CD4-positive, alpha-beta T cell treated with Interleukin-4 for 1 hour (primary cell): ENCODE measurements around the gene PSEN2.
A peak's percentile ranks its signal among the peaks of the same experiment; 100 is the strongest.
"Not testable (repeated sequence)": the region's sequence is repeated elsewhere in the genome, so short reads cannot be mapped to it uniquely, and the experiment has no call there.

Experiments
- DNase-seq, 2 donors: peaks; one replicate each; pipeline ENCODE4 v3.0.0-alpha.2; 2020 to 2022

The PSEN2 gene

DNA sequence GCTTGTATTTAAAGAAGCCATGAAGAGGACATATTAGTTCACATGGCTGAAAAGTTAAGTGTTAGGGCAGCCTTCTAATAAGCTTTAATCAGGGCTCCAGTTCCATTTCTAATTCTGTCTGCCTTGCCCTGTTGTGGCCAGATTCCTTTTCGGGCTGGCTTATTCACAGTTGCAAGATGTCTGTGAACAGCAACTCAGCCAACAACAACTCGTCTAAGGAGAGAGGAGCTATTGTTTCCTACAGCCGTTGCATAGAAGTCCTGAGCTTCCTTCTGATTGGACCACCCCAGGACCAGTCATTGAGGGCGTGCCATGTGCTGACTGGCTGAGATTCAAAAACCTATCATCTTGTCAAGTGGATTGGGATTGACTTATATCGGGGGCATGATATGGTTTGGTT, 51.1 kb downstream of the PSEN2 start:
- DNase-seq, result no peak

DNA sequence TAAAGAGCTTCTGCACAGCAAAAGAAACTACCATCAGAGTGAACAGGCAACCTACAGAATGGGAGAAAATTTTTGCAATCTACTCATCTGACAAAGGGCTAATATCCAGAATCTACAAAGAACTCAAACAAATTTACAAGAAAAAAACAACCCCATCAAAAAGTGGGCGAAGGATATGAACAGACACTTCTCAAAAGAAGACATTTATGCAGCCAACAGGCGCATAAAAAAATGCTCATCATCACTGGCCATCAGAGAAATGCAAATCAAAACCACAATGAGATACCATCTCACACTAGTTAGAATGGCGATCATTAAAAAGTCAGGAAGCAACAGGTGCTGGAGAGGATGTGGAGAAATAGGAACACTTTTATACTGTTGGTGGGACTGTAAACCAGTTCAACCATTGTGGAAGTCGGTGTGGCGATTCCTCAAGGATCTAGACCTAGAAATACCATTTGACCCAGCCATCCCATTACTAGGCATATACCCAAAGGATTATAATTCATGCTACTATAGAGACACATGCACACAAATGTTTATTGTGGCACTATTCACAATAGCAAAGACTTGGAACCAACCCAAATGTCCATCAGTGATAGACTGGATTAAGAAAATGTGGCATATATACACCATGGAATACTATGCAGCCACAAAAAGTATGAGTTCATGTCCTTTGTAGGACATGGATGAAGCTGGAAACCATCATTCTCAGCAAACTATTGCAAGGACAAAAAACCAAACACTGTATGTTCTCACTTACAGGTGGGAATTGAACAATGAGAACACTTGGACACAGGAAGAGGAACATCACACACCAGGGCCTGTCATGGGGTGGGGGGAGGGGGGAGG, 59.1 kb downstream of the PSEN2 start:
- DNase-seq, result not testable (repeated sequence)

DNA sequence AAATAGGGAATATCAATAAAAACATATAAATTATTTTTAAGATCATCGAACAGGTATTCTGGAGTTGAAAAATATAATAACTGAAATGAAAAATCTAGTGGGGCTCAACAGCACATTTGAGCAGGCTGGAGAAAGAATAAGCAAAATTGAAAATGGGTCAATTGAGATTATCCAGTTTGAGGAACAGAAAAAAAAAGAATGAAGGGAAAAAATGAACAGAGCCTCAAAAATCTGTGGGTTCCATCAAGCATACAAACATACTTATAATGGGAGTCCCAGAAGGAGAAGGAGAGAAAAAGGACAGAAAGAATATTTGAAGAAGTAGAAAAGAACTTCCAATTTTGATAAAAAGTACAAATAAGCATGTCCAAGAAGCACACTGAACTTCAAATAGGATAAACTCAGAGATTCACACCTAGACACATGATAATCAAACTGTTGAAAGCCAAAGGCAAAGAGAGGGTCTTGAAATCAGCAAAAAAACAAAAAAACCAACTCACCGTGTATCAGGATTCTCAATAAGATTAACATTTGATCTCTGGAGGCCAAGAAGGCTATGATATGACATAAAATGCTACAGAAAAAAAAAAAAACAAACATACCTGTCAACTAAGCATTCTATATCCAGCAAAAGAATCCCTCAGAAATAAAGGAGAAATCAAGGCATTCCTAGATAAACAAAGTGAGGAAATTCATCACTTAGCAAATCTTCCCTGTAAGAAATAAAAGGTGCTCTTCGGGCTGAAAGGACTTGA, 64.2 kb downstream of the PSEN2 start:
- no peak for DNase-seq

DNA sequence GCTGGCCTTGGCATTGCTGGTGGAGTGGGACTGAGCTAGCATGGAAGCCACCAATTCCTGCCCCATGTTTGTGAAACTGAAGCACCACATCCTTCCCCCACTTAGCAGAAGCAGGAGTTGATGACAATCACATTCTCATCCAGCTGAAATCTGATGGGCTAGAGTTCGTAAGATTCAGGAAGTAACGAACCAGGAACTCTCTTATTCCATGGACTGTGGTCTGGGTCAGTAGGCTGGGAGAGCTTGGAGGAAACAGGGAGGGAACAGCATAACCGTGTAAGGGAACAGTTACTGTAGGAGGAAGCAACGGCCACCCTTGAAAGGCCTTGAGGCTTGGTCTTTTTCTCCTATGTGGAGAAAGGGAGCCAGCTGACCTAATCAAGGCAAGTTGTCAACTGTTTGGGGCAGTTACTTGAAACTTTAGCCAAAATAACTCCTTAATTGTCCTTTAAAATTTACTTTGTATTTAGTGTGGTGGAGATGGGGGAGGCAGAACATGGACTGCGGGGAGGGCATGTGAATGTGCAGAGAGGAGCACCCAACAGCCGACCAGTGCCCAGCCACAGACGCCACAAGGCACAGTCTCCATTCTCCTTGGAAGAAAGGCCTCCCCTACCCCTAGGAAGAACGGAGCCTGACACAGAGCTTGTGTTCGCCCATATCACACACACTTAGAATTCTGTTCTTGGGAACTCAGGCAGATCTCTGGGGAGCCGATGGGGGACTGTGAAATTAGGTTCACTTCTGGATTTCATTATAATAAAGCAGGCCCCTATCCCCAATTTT, 67.7 kb downstream of the PSEN2 start:
- DNase-seq, result no peak

DNA sequence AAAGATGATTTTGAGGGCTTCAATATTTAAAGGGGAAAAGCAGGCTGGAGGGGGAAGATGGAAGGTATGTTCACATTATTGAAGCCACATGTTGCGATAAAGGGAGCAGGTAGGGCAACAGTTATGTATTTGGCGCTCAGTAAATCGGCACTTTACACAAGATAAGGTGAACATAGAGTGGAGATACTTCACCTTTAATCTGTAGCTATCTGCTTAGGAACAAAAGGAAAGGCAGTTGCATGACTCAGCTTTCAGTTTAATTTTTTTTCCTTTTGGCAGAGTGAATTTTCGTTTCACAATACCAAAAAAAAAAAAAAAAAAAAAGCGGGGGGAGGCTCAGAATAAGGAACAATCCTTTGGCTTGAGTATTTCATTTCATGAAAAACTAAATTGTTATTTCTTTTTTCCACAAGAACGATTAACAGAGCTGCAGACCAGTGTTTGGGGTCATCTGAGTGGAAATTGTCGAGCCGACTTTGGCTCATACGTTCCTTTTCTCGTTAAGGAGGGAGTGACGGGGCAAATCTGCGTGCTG, 68.6 kb downstream of the PSEN2 start:
- DNase-seq, result peak in 1 of 2 donors; percentile 38

DNA sequence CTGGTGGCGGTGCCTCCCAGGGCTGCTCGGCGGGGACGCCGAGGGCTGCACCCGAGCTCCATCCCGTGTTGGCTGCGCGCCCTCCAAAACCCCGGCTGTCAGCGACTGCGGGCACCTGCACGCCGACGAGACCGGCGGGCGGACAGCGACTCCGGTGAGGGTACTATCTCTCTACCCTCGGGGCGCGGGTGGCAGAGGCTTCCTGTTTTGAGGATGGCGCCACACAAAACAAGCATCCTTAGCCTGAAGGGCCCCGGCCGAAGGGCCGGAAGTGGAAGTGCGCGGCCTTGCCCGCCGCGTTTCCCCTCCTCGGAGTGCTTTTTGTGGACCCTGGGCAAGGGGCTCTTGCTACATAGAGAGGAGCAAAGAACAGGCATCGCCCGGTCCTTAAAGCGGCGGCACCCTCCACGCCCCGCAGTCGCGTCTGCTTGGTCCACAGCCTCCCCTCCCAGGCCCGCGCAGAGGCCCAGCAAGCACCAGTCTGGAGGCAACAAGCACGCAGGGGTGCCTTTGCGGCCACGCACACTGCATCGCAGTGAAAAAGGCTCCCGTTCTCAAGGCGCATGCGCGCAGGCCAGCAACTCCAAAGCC, 69.1 kb downstream of the PSEN2 start:
- DNase-seq, result no peak

DNA sequence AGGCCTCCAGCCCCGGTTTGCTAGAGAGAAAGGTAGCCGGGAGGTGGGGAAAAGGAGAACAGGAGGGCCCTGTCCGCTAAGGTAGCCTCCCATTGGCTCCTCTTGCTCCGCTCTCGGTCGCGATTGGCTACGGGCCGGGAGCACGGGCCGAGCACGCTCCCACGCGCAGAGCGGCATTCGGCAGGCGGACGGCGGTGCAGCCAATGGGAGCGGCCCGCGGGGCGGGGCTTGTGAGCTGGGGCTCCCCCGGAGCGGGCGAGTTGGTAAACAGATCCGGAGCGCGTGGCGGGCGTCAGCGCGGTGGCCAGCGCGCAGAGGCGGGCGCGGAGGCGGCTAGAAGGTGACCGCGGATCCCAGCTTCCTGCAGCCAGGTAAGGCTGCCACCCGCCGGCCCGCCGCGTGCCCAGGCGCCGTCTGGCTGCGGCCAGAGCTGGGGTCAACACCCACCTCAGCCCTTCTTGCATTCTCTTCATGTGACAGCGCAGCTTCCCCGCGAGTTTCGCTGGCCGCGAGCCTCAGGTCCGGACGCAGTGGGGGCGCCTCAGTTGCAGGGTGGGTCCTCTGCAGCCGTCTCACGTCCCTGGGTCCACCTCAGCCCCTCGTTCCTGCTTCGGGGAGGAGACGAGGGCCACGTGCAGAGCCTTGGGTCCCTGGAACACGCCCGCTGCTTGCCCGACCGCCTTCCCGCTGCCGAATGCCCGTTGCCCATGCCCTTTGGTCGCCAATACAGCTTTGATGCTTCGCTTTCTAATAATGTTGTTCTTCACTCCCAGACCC, 69.8 kb downstream of the PSEN2 start, which contains the start of gene COQ8A:
Gene COQ8A (plus strand): TSS at position 266 of the 777 bp plus-strand sequence. CDS start 21,092 bp downstream, outside the sequence.
- DNase-seq, result peak; percentile 99

DNA sequence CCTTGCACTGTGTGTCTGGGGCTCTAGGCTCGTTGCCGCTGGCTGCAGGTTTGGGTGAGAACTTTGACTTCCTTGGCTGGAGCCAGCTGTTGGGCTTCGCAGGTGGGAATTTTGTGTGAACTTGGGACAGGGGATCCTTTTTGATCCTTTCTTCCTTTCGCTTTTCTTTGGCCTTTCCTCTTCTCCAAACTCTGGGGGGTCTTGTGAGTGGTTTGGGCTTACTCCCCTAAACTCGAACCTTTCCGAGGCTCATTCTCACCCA, 70.3 kb downstream of the PSEN2 start:
- no peak for DNase-seq

DNA sequence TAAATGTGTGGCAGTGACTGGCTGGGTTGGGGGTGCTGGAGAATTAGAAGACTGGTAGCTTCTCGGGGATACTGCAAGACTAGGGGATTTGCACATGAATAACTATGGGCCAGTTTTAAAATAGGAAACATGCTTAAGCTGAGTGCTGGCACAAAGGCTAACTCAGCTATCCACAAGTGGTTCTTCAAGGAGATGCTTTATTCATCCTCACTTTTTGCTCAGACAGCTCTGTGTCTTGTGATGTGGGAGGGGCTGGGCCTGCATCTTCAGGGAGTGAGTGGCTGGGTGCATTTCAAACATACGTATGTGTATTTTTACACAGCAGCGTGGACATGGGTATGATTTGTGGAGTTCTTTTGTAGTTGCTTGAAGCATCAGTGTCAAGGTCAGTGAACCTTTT, 72.0 kb downstream of the PSEN2 start:
- DNase-seq, result no peak

DNA sequence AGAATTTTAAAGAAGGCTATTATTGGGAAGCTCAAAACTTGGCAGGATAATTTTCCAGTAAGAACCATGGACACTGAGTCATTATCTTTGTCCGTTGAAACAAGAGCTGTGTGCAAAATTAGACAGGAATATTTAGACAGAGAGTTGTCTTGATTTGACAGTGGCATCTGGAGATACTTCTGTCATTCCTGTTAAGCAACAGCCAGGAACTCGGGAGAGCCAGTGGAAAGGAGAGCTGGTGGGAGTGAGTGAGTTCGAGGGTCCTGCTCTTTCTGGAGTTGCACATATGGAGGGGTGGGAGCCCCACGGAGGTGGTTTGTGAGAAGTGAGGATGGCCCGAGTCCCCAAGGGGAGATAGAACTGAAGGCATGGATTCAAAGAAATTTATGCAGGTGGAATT, 72.7 kb downstream of the PSEN2 start:
- DNase-seq, result no peak

DNA sequence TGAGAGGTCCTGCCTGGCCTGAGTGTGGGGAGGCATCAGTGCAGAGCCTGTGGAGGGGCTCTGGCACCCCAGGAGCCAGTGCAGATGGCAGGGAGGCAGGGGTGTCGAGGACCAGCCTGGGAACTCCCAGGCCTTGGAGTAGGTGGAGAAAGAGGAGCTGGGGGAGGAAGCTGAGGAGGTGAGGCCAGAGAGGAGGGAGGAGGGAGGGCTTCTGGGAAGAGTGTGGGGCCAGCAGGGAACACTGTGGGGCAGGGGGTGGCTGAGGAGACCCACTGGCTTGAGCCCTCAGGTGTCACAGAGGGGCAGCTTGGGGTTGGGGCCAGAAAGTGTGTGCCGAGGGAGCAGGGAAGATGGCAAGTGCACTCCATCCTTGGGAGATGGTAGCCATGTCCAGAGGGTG, 73.5 kb downstream of the PSEN2 start:
- no peak for DNase-seq

DNA sequence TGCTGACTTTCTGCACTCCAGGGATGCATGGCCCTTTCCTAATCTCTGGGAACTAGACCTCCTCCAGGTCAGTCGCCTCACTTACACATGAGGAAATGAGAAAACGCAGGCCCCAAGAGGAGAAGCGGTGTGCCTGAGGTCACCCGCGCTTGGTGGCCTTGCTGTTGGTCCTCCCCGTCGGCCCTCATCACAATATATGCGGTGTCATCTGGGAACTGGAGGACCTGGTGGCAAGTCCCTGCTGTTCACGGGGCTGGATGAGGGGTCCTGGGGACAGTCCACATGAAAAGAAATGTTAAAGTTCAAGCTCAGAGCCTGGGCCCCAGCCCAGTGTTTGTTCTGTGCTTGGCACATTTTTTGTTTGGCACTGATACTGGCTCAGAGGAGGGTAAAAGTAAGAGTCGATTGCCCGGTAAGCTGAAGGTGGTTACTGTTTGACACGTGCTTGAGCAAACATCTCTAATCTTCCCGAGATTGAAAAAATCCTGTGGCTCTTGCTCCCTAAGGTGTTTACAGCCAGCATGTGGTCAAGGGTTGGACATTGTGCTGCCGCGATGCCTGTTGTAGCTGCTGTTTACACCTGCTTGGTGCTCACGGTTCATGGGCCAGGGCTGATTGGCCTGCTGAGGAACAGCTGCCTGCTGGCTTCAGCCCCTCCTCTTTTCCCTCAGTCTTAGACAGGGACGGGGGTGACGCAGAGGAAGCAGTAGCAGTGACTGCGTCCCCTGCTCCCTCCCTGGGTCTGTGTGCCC, 74.9 kb downstream of the PSEN2 start:
- no peak for DNase-seq
